ENCODE data around the gene LYRM4.

The LYRM4 gene

DNA sequence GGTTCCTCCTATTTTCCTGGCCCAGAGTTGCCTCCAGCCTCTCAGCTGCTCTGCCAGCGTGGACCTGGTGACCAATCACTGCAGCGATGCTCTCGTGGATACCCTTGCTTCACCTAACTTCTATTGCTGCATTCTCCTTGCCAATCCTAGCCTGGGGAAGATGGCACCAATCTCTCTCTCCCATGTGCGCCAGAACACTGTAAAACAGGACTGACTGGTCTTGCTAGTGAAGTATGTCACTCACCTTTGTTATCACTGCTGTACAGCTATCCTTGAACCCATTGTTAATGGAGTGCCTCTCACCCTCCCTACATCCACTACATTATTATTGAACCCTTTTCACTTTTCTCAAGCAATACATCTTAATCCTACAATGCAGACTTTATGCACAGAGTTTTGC lies 80.1 kb downstream of the LYRM4 start:
- Histone ChIP-seq H3K27ac (no peak overlapping the region), H3K4me3 (ENCODE audit: low read depth, low read length) (no peak overlapping the region), H3K4me2 (ENCODE audit: low read length) (no peak overlapping the region), H3K9me3 (ENCODE audit: control insufficient read depth, low read length) (no peaks in the 10 kb centered on the region), H3K9ac (no peak overlapping the region), H2AFZ (no peak overlapping the region), H3K27me3 (ENCODE audit: control insufficient read depth, insufficient read depth, low read length) (no peaks in the 10 kb centered on the region), H3K79me2 (no peaks in the 10 kb centered on the region), H3K36me3 (ENCODE audit: control insufficient read depth, insufficient read depth, low read length) (no peaks in the 10 kb centered on the region), H3K4me1 (no peaks in the 10 kb centered on the region)
- TF ChIP-seq, protein P1, sequence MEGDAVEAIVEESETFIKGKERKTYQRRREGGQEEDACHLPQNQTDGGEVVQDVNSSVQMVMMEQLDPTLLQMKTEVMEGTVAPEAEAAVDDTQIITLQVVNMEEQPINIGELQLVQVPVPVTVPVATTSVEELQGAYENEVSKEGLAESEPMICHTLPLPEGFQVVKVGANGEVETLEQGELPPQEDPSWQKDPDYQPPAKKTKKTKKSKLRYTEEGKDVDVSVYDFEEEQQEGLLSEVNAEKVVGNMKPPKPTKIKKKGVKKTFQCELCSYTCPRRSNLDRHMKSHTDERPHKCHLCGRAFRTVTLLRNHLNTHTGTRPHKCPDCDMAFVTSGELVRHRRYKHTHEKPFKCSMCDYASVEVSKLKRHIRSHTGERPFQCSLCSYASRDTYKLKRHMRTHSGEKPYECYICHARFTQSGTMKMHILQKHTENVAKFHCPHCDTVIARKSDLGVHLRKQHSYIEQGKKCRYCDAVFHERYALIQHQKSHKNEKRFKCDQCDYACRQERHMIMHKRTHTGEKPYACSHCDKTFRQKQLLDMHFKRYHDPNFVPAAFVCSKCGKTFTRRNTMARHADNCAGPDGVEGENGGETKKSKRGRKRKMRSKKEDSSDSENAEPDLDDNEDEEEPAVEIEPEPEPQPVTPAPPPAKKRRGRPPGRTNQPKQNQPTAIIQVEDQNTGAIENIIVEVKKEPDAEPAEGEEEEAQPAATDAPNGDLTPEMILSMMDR (IDR thresholded peaks at IDR 0.05) = no peak

DNA sequence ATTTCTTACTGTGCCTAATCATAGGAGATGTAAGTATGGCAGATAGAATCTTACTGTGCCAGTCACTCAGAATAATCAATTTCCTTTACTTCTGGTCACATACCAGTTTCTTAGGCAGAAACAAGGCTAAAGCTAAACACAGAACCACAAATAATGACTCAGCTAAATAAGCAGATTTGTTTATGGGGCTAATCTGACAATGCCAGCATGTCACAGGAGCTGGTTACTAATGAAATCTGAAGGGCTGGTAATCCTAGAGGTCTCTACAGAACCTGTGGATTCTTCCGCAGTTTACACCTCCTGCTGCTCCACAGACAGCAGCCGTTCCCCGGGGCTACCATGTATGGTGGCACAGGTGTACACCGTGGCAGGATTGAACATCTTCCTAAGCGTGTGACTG lies 80.8 kb downstream of the LYRM4 start:
- no peaks in the 10 kb centered on the region for H3K4me1 ChIP-seq
- H3K9ac ChIP-seq = no peak overlapping the region
- no peaks in the 10 kb centered on the region for H3K9me3 ChIP-seq (ENCODE audit: control insufficient read depth, low read length)
- no peaks in the 10 kb centered on the region for H3K27me3 ChIP-seq (ENCODE audit: control insufficient read depth, insufficient read depth, low read length)
- H2AFZ ChIP-seq = no peak overlapping the region
- no peak overlapping the region for H3K27ac ChIP-seq
- H3K4me2 ChIP-seq (ENCODE audit: low read length) = no peak overlapping the region
- no peaks in the 10 kb centered on the region for H3K36me3 ChIP-seq (ENCODE audit: control insufficient read depth, insufficient read depth, low read length)
- TF ChIP-seq, protein P1 (IDR thresholded peaks at IDR 0.05) = no peak
- H3K4me3 ChIP-seq (ENCODE audit: low read depth, low read length) = no peak overlapping the region
- no peaks in the 10 kb centered on the region for H3K79me2 ChIP-seq

DNA sequence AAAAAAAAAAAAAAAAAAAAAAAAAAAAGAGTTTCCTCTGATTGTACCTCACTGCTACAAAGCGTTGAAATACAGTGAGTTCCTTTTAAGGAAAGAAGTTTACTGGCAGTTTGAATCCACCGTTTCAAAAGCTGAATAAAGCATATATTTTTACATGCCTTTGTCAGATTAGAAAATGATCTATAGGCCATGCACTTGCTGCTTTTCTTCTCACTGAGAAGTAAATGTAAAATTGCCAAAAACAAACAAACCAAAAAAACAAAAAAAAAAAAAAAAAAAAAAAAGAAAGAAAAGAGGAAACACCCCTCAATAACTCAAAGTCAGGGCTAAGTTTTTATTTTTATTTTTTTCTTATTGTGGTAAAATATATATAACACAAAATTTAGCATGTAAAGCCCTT lies 81.9 kb downstream of the LYRM4 start:
- TF ChIP-seq, protein P1 (IDR thresholded peaks at IDR 0.05) = no peak
- H3K4me1 ChIP-seq = no peaks in the 10 kb centered on the region
- H3K4me3 ChIP-seq (ENCODE audit: low read depth, low read length) = no peak overlapping the region
- no peaks in the 10 kb centered on the region for H3K79me2 ChIP-seq
- no peaks in the 10 kb centered on the region for H3K9me3 ChIP-seq (ENCODE audit: control insufficient read depth, low read length)
- no peak overlapping the region for H3K27ac ChIP-seq
- H3K9ac ChIP-seq = no peak overlapping the region
- no peaks in the 10 kb centered on the region for H3K27me3 ChIP-seq (ENCODE audit: control insufficient read depth, insufficient read depth, low read length)
- no peaks in the 10 kb centered on the region for H3K36me3 ChIP-seq (ENCODE audit: control insufficient read depth, insufficient read depth, low read length)
- no peak overlapping the region for H3K4me2 ChIP-seq (ENCODE audit: low read length)
- H2AFZ ChIP-seq = no peak overlapping the region

DNA sequence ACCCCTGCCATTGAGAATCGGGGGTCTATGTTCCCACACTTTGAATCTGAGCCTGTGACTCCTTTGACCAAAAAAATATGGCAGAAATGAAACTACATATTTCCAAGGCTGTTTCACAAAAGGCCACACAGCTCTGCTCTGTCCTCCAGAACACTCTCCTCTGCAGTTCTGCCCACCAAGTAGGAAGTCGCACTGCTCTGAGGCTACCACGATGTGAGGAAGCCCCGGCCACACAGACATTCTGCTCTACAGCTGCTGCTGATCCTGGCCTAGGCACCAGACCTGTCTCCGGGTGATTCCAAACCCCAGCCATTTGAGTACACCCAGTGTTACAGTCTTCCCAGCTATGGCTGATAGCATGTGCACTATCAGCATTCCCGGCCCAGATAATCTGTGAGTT lies 85.1 kb downstream of the LYRM4 start:
- Histone ChIP-seq H3K79me2 (no peaks in the 10 kb centered on the region), H3K27ac (no peak overlapping the region), H3K4me3 (ENCODE audit: low read depth, low read length) (no peak overlapping the region), H3K4me2 (ENCODE audit: low read length) (no peak overlapping the region), H3K9me3 (ENCODE audit: control insufficient read depth, low read length) (no peaks in the 10 kb centered on the region), H3K36me3 (ENCODE audit: control insufficient read depth, insufficient read depth, low read length) (no peaks in the 10 kb centered on the region), H2AFZ (no peak overlapping the region), H3K9ac (no peak overlapping the region), H3K4me1 (no peaks in the 10 kb centered on the region), H3K27me3 (ENCODE audit: control insufficient read depth, insufficient read depth, low read length) (no peaks in the 10 kb centered on the region)
- TF ChIP-seq, protein P1 (IDR thresholded peaks at IDR 0.05) = no peak

DNA sequence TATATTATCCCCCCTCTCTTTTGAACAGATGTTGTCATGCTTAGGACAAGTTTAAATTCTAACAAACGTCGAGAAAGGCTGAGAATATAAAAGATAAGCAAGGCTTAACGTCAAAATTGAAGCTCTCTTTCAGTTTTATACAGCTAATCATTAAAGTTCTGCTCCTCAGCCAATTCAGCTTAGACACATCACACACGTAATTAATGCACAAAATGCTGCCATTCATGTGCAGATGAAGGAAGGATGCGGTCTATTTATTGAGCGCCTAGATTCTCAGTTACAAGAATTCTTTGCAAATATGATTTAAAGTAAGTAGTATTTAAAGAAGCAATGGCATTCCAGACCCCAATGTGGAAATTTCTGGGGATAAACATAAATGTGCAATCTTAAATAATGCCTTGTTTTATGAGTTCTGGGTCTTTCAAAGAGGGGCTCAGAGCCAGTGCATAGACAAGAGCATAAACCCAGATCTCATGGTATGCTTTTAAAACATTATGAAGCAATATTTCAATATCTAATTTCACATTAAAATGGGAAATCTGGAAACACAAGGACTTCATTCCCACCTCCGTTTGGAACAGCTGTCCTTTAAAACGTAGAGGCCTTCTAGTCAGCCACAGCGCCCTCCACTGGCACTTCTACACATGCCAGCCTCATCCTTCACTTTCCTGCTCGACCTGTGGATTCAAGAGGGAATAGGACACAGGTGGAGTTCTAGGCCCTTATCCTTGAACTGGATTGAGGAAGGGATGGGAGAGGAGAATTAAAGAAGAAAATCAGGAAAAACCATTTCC lies 85.8 kb downstream of the LYRM4 start:
- H3K9ac ChIP-seq = no peak overlapping the region
- peak overlapping the region; percentile 34 for H3K27ac ChIP-seq
- no peak overlapping the region for H3K4me3 ChIP-seq (ENCODE audit: low read depth, low read length)

More for the DNA sequence above, 85.8 kb downstream of the LYRM4 start:
- Histone ChIP-seq H3K36me3 (ENCODE audit: control insufficient read depth, insufficient read depth, low read length) (no peaks in the 10 kb centered on the region), H3K27me3 (ENCODE audit: control insufficient read depth, insufficient read depth, low read length) (no peaks in the 10 kb centered on the region), H3K9me3 (ENCODE audit: control insufficient read depth, low read length) (no peaks in the 10 kb centered on the region), H3K4me2 (ENCODE audit: low read length) (no peak overlapping the region), H3K79me2 (no peaks in the 10 kb centered on the region), H3K4me1 (no peaks in the 10 kb centered on the region), H2AFZ (no peak overlapping the region)
- TF ChIP-seq, protein P1 (IDR thresholded peaks at IDR 0.05) = no peak
